Activated CD8-positive, alpha-beta T cell treated with anti-CD3 and anti-CD28 coated beads for 36 hours (primary cell): ENCODE measurements around the gene PTGER3. TPM values are rescaled to one million over a fixed set of nuclear protein-coding genes. Genes with fewer than 3 reads are reported as not detected.
A peak's percentile ranks its signal among the peaks of the same experiment; 100 is the strongest.

Experiments
- ATAC-seq: fragments of 200-7000 bp; cut with Tn5 transposase; one replicate; pipeline ENCODE4 v1.10.0; 2021; ENCODE audit warnings: mild to moderate bottlenecking, moderate library complexity
- CTCF ChIA-PET: fragments of 350-600 bp; sonication (Branson Sonifier 250); formaldehyde crosslinking; loops from one replicate; lab custom pipeline; 2021; ENCODE audit warnings: antibody characterized with exemption; lab: Charles Lee
- POLR2A ChIA-PET: fragments of 350-600 bp; sonication (Branson Sonifier 250); formaldehyde crosslinking; loops from one replicate; lab custom pipeline; 2021; ENCODE audit warnings: antibody characterized with exemption; lab: Charles Lee
- DNase-seq: peaks from one replicate; pipeline ENCODE4 v3.0.0-alpha.2; 2020
- H3K27ac Mint-ChIP-seq: one replicate; pipeline ENCODE4 v1.8.0; 2021; ENCODE audit warnings: mild to moderate bottlenecking, mixed read lengths
- H3K27me3 Mint-ChIP-seq: one replicate; pipeline ENCODE4 v1.8.0; 2021; ENCODE audit warnings: mixed read lengths
- H3K36me3 Mint-ChIP-seq: one replicate; pipeline ENCODE4 v1.8.0; 2021; ENCODE audit warnings: low read depth, mixed read lengths
- H3K4me1 Mint-ChIP-seq: one replicate; pipeline ENCODE4 v1.8.0; 2021; ENCODE audit warnings: low read depth, mixed read lengths
- H3K4me3 Mint-ChIP-seq: one replicate; pipeline ENCODE4 v1.8.0; 2021; ENCODE audit warnings: mild to moderate bottlenecking, moderate library complexity, mixed read lengths
- H3K9me3 Mint-ChIP-seq: one replicate; pipeline ENCODE4 v1.8.0; 2021; ENCODE audit warnings: mixed read lengths
- CTCF ChIP-seq: fragments of 200-600 bp; IDR thresholded peaks from one replicate; pipeline ENCODE4 v1.8.0; 2022; ENCODE audit warnings: antibody characterized with exemption, mild to moderate bottlenecking
- intact Hi-C: fragments of 100-400 bp; cut with micrococcal nuclease; formaldehyde crosslinking; loops from one replicate; pipeline ENCODE4 v1.10.0; 2022
- total RNA-seq, 2 experiments: library from RNA; stranded (reverse); gene quantifications; one replicate each; pipeline ENCODE4 v1.2.3, GENCODE V29; 2021

The PTGER3 gene
- total RNA-seq, result not detected

- peak; percentile 56 for DNase-seq
- Mint-ChIP-seq H3K4me3 (peak within 1 kb of the TSS; percentile 68), H3K9me3 (no peaks in the 10 kb centered on the region), H3K27ac (no peak within 1 kb of the TSS), H3K27me3 (peaks cover 36% of the 10 kb centered on the region), H3K4me1 (peaks cover 17% of the 10 kb centered on the region), H3K36me3 (no peaks in the 10 kb centered on the region)
- peak; percentile 62 for ATAC-seq
- POLR2A ChIA-PET, result interaction anchor here (0.6 kb wide), 1 partner anchor 843 kb away, joined by 3 read pairs; no protein-coding TSS in a partner anchor
- TF ChIP-seq CTCF, result no peak
- intact Hi-C loops, result no loop called here
- CTCF ChIA-PET, result no interaction called here
Observed at GRCh38 chr1:71047635-71048607, at the start of gene PTGER3. Gene PTGER3 (minus strand): TSS chr1:71047816. CDS start chr1:71047577, 239 bp downstream.

- no peaks in the 10 kb centered on the region for H3K4me1 Mint-ChIP-seq
- H3K9me3 Mint-ChIP-seq, result no peaks in the 10 kb centered on the region
- no peak for TF ChIP-seq CTCF
- no peak for DNase-seq
- H3K27ac Mint-ChIP-seq, result no peak overlapping the region
- H3K4me3 Mint-ChIP-seq, result no peak overlapping the region
- intact Hi-C loops, result no loop called here
- ATAC-seq, result no peak
- POLR2A ChIA-PET, result no interaction called here
- H3K27me3 Mint-ChIP-seq, result peaks cover 2% of the 10 kb centered on the region
- CTCF ChIA-PET, result interaction anchor here (0.6 to 1.3 kb wide), 2 partner anchors 14 to 167 kb away, joined by 3 to 4 read pairs; partner anchors contain the start of gene ZRANB2
- H3K36me3 Mint-ChIP-seq, result no peaks in the 10 kb centered on the region
Observed at GRCh38 chr1:71094913-71095312, 47.3 kb upstream of the PTGER3 start.

- DNase-seq (no peak), ATAC-seq (no peak)
- no peaks in the 10 kb centered on the region for H3K9me3 Mint-ChIP-seq
- ChIA-PET CTCF (interaction anchor here (1.3 kb wide), 1 partner anchor 13 kb away, joined by 4 read pairs; the partner anchor contains the start of gene ZRANB2), POLR2A (no interaction called here)
- H3K27ac Mint-ChIP-seq, result no peak overlapping the region
- no peak overlapping the region for H3K4me3 Mint-ChIP-seq
- H3K36me3 Mint-ChIP-seq, result no peaks in the 10 kb centered on the region
- peak; percentile 23 for TF ChIP-seq CTCF
- H3K27me3 Mint-ChIP-seq, result peaks cover 2% of the 10 kb centered on the region
- no peaks in the 10 kb centered on the region for H3K4me1 Mint-ChIP-seq
- intact Hi-C loops, result no loop called here
Observed at GRCh38 chr1:71093938-71094337, 46.3 kb upstream of the PTGER3 start.

- CTCF ChIA-PET, result no interaction called here
- no peak overlapping the region for H3K4me3 Mint-ChIP-seq
- TF ChIP-seq CTCF, result no peak
- POLR2A ChIA-PET, result no interaction called here
- no peaks in the 10 kb centered on the region for H3K36me3 Mint-ChIP-seq
- H3K27me3 Mint-ChIP-seq, result no peaks in the 10 kb centered on the region
- intact Hi-C loops, result no loop called here
- H3K4me1 Mint-ChIP-seq, result no peaks in the 10 kb centered on the region
- ATAC-seq (no peak), DNase-seq (no peak)
- H3K9me3 Mint-ChIP-seq, result no peaks in the 10 kb centered on the region
- no peak overlapping the region for H3K27ac Mint-ChIP-seq
Observed at GRCh38 chr1:71089536-71090270, 42.1 kb upstream of the PTGER3 start.
